Stimulated activated CD8-positive, alpha-beta memory T cell treated with anti-CD3 and anti-CD28 coated beads, Interleukin-15, amount 100 ng/mL, for 48 hours (primary cell): ENCODE data around the gene KHDRBS1.
"Not testable (repeated sequence)": the region's sequence is repeated elsewhere in the genome, so short reads cannot be mapped to it uniquely, and the experiment has no call there.

Experiments used
- DNase-seq, 2 donors: peaks; one replicate each; pipeline ENCODE4 v3.0.0-alpha.2; 2020; ENCODE audit warnings: low read depth in 2 of 2

KHDRBS1 gene

DNA sequence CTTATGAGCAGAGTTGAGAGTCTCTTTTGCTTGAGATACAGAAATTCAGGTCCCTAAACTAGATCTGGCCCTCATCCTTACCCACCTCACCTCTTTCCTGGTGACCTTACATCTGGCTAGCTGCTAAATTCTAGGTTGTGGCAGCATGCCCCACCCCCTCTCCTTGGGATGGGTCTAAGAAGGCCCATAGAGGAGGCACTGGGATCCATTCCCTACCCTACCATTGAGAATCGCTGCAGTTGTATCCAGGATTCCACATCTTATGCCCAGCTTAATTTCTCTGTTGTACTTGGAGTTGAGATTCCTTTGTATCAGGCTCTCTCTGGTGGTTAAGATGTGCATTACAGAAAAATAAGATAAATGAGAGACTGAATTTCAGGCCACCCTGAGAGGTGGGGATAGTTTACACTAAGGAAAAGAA, 49.6 kb downstream of the KHDRBS1 start:
- no peak for DNase-seq

DNA sequence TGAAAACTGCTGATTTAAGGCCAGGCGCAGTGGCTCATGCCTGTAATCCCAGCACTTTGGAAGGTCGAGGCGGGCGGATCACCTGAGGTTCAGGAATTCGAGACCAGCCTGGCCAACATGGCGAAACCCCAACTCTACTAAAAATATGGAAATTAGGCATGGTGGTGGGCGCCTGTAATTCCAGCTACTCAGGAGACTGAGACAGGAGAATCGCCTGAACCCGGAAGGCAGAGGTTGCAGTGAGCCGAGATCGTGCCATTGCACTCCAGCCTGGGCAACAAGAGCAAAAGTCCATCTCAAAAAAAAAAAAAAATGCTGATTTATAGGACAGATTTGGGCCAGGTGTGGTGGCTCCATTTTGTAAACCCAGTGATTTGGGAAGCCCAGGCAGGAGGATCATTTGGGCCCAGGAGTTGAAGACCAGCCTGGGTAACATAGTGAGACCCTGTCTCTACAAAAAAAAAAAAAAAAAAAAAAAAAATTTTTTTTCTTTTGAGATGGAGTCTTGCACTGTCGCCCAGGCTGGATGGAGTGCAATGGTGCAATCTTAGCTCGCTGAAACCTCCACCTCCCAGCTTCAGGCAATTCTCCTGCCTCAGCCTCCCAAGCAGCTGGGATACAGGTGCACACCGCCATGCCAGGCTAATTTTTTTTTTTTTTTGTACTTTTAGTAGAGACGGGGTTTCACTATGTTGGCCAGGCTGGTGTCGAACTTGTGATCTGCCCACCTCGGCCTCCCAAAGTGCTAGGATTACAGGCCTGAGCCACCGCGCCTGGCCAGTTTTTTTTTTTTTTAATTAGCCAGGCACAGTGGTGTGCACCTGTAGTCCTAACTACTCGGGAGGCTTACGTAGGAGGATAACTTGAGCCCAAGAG, 52.2 kb downstream of the KHDRBS1 start:
- not testable (repeated sequence) for DNase-seq

DNA sequence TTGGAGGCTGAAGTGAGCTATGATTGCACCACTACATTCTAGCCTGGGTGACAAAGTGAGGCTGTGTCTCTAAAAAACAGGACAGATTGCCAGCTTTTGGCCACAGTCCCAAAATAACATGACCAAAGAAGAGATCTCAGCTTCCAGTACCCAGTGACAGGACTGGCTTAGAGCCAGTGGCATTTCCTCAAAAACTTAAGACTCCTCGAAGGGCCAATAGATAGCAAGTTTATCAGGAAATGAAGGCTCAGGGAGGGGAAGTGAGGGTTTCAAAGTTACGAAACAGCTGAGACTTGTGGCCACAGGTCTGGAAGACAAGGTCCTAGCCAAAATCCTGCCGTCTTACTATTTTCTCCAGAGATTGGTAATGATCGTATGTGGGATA, 52.8 kb downstream of the KHDRBS1 start:
- no peak for DNase-seq

DNA sequence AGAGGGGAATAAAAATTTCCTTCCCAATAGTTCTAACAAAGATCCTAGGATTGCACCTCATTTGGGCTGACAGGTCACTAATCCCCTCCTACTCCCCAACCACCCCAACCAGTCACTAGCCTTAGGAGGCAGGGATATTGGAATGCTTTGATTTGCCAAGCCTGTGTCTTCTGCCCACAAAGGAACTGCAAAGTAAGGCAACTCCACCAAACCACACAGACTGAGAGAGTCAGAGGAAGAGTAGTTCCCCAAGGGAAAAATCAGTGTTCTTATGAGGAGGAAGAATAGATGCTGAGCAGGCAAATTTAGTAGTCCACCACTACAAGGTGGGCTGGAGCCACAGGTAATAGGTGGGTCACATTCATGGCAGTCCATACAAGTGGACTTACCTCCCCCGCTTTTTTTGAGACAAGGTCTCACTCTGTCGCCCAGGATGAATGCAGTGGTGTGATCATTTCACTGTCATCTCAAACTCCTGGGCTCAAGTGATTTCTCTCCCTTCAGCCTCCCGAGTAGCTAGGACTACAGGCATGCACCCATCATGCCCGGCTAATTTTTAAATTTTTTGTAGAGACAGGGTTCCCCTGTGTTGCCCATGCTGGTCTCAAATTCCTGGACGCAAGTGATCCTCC, 55.4 kb downstream of the KHDRBS1 start:
- DNase-seq, result no peak

DNA sequence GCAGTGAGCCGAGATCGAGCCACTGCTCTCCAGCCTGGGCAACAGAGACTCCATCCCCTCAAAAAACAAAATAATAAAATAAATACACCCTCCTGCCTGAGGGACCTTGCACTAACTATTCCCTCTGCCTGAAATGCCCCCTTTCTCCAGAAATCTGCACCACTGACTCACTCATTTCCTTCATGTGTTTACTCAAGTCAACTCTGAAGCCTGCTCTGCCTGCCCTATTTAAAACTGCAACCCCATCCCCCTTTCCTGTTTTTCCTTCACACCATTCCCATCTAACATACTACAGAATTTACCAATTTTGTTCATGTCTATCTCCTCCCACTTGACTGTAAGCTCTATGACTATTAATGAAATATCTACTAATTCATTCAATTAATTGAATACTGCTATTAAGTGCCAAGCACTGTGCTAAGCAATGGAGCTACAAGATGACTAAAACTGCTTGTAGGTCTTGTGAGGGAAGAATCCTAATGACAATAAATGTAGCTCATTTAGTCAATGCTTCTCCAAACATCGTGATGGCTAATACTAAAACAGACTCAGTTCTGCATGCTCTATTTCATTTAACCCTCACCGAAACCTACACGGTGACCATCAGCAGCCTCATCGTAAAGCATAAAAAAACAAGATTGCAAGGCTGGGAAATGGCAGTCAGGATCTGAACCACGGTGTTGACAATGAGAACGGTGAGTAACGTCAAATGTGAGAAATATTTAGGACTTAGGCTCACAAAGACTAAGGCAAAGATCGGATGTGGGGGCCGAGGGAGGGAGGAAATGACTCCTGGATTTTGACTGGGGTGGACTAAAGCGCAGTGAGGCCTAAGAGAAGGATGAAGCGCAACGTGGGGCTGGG, 58.3 kb downstream of the KHDRBS1 start:
- no peak for DNase-seq

DNA sequence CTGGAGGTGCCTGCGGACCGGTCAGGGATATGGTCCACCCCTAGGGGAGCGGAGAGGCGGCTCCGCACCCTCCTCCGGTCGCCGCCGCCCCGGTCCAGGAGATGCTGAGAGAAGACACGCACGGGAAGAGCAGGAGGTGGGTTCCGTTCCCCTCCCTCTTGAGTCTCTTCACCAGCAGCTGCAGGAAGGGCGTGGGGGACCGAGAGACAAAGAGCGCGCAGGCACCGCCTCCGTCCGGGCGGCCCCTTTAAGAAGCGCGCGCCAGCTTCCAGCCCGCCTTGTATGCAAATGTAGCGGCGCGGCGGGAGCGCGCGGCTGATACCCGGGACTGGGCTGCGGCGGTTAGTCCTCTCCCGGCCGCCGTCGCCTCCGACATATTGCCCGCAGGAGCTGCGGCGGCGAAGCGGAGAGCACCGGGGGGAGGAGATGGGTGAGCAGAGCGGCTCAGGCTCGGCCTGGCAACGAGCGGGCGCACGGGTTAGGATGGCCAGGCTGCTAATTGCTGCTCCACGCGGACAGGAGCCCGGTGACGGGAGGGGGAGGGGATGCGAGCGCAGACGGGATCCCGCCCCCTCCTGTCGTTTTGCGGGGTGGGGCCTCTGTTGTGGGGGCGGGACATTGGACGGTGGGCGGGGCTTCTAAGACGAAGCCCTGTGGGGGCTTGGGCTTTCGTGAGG, 59.1 kb downstream of the KHDRBS1 start, which contains the start of gene TMEM39B:
Gene TMEM39B (plus strand): TSS at position 318 of the 677 bp plus-strand sequence. CDS start 109 bp downstream, at position 427.
- DNase-seq, result peak; percentile 90 to 93

DNA sequence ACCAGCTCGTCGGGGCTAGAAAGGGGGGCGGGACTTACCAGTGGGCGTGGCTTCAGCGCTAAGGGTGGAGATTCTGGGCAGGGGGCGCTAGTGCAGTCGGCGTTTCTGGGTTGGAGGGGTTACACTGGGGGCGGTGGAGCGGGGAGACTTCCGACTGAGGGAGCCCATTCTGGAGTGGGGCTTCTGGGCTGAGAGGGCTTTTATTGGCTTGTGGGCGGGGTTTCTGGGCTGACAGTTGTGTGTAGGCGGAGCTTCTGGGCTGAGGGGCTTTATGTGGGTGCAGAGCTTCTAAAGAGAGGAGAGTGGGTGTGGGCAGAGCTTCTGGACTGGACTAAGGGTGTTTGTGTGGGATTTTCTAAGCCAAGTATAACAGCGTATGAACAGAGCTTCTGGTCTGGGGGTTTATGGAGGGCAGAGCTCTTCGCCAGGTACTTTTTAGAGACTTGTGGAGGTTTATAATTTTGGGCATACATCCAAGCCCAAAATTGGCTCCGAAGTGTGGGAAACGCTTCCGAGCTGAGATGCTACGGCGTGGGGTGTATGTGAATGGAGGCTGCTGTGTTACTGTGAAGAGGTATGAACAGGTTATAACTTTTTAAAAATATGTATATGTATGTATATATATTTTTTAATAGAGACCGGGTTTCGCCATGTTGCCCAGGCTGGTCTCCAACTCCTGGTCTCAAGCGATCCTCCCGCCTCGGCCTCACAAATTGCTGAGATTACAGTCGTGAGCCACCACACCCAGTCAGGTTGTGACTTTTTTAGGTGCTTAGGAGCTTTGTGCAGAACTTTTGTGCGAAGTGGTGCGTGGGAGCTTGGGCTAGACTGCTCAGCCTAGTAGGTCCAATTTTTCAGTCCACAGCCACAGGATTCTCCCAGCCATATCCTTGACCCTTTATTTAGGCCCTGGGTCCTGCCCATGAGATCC, 59.9 kb downstream of the KHDRBS1 start:
- DNase-seq, result no peak

DNA sequence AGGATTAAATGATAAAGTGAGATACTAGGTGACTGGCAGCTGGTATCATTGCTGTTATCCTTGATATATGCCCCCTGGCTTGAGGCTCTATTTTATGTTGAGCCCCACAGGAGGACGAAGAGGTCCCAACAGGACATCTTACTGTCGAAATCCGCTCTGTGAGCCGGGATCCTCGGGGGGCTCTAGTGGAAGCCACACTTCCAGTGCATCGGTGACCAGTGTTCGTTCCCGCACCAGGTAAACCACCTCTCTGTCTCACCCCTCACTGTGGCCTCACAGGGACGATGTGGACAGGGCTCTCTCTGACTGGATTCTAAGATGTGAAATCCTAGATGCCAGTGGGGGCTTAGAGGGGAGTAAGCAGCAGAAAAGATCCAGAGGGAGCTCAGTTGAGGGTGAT, 61.2 kb downstream of the KHDRBS1 start:
- DNase-seq, result no peak

DNA sequence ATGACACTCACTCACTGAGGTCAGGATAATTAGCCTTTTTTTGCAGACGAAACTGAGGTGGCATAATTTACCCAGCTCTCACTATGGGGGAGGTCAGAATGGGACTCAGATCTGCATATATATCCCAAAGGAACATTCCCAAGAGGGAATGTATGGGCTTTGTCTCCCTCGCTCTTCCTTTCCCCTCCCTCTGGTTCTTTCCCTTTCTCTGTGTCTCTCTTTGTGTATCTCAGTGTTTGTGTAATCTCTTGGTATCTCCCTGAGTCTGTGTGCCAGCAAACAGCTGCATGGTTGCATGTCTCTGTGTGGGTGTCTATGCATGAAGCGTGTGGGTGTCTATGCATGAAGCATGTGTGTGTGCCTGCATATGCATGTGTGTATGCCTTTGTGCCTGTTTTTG, 63.8 kb downstream of the KHDRBS1 start:
- DNase-seq, result no peak

DNA sequence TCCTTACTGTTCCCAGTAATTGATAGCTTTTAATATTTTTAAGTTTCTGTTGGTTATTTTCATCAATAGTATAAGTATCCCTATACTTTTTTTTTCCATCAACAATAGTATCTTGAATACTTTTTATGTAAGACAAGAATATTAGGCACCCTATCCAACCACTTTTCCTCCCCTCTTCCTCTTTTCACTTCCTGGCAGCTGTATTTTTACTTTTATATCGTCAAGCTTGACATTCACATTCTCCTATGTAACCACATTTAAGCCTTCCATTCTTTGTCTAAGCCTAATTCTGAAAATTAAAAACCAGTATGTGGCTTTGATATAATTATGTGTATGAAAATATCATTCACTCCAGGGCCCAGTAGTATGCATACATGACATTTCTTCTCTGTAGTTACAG, 68.4 kb downstream of the KHDRBS1 start:
- no peak for DNase-seq

DNA sequence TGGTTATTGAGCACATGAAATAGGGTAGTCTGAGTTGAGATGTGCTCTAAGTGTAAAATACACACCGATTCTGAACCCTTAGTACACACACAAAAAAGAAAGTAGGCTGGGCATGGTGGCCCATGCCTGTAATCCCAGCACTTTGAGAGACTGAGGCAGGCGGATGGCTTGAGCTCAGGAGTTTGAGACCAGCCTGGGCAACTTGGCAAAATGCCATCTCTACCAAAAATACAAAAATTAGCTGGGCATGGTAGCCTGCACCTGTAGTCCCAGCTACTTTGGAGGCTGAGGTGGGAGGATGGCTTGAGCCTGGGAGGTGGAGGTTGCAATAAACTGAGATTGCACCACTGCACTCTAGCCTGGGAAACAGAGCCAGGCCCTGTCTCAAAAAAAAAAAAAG, 72.7 kb downstream of the KHDRBS1 start:
- DNase-seq, result not testable (repeated sequence)

DNA sequence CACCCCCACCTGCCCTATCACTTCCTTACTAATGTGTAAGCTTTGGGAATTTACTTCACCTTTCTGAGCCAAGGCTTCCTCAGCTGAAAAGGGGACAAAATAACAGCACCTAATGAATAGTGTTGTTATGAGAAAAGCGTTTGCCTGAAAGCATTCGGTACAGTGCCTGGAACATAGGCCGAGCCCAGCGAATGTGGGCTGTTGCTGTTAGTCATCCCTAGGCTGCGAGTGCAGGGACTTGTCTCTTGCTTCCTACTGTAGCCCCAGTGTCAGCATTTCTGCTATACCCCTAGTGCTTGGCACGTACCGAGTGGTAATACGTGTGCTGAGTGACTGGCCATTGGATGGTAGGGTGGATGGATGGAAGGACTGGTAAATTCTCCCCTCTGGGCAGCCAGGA, 77.5 kb downstream of the KHDRBS1 start:
- DNase-seq, result no peak

DNA sequence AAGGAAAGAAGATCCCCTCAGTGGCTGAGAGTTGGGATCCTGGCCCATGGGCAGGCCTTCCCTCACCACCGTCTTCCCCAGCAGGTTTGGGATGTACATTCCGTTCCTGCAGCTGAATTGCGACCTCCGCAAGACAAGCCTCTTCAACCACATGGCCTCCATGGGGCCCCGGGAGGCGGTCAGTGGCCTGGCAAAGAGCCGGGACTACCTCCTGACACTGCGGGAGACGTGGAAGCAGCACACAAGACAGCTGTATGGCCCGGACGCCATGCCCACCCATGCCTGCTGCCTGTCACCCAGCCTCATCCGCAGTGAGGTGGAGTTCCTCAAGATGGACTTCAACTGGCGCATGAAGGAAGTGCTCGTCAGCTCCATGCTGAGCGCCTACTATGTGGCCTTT, 77.9 kb downstream of the KHDRBS1 start:
- no peak for DNase-seq
